ENCODE measurements around the gene PRICKLE1.

The PRICKLE1 gene

GRCh38 chr12:42444192-42444943, 145.2 kb downstream of the PRICKLE1 start:
- DNase-seq: no peak

- no peak for DNase-seq
Measured at GRCh38 chr12:42442888-42443287, 146.7 kb downstream of the PRICKLE1 start.

GRCh38 chr12:42442311-42442759, 147.2 kb downstream of the PRICKLE1 start:
- DNase-seq: no peak

DNA sequence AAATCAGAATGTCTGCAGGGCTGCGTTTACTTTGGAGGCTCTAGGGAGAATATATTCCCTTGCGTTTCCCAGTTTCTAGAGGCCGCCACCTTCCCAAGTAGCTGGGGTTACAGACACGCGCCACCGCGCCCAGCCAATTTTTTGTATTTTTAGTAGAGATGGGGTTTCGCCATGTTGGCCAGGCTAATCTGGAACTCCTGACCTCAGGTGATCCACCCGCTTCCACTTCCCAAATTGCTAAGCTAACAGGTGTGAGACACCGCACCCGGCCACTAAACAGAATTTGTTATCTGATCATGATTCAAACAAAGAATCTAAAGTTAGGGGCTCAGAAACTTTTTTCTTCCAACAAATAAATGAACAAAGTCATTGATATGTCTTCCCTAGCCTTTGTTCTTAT, 148.9 kb downstream of the PRICKLE1 start:
- no peak for DNase-seq

DNA sequence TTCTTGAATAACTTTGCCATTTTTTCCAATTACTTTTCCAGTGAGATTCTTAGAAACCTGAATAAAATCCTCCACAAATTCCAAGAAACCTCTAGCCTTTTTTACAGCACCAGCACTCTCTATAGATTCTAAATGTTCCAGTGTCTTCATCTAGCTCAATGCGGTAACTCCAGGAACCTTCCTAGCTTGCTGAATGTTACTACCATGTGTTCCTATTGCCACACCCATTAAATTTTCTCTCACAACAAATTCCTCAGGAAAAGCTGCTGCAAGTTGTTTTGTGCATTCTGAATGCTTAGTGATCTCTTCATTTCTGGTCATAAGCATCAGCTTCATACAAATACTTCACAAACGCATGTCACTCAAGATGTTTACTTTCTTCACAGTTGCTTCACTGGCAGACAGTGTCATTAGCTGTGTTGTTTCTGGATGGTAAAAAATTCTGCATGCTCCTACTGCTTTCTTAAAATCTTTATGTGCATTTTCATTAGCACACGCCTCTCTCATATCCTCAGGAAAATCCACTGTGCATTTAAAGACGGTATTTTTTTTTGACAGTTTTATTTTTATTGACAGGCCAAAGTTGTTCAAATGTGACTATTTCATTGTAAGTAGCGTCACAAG, 156.9 kb downstream of the PRICKLE1 start:
- DNase-seq: no peak

DNA sequence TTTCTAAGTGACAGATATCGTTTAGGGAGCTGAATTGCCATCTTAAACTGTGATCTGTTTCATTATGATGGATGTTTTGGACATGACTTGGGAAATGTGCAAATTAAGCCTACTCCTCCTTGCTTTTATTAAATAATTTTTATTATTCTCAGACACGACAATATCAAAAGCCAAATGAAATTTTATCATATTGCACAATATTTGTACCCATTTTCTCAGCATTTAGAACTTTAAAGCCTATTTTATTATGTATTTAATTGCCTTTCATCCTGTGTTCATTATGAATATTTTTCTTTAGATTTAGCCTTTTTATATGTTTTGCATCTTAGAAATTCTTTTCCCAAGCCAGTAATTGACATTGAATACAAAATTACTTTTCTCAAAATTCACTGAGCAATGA, 160.7 kb downstream of the PRICKLE1 start:
- no peak for DNase-seq

DNA sequence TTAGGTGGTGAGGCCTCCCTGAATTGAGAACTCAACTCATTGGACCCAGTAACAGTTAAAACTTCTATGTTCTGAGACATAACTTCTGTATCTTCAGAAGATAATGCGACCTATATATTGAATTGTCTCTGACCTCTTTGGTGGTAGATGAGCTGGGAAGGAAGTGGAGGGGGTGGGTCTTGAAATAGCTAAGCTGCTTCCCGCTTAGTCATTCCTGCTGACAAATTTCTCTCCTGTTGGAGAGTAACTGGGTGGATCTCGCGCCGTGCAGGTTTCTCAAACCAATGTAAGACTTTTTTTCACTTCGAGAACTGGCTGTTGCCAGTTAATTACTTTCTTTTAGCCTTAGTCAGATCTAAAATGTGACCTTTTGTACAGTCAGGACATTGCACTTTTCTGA, 162.8 kb downstream of the PRICKLE1 start:
- no peak for DNase-seq

GRCh38 chr12:42422785-42423184, 166.8 kb downstream of the PRICKLE1 start:
- DNase-seq: no peak

GRCh38 chr12:42421844-42422779, 167.4 kb downstream of the PRICKLE1 start:
- DNase-seq: no peak

DNA sequence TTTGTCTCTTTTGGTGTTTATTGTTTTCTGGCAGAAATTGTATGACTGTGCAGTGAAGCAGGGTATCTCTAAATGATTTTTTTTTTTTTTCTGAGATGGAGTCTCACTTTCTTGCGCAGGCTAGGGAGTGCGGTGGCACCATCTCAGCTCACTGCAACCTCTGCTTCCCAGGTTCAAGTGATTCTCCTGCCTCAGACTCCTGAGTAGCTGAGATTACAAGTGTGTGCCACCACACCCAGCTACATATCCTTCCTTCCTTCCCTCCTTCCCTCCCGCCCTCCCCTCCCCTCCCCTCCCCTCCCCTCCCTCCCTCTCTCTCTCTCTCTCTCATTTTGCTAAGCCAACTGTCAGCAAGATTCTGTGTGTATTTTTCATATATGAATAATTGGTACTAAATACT, 169.2 kb downstream of the PRICKLE1 start:
- DNase-seq: no peak

- no peak for DNase-seq
Measured at GRCh38 chr12:42410340-42410739, 179.2 kb downstream of the PRICKLE1 start.

DNA sequence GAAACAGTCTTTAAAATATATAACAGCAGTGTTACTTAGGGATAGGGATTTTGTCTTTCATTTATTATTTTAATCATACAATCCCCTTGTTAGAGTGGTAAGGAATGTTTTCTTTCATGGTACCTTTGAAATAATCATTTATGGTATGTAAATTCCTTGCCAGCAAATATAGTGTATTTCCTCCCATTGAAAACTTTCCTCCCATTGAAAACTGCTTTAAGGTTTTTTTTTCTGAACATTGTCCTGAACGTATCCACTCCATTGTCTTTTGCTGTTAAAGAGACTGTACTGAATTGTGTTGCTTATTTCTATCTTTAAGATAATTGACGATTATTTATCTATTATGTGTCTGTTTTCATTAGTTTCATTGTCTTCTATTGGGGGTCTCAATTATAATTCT, 180.1 kb downstream of the PRICKLE1 start:
- DNase-seq: no peak

DNA sequence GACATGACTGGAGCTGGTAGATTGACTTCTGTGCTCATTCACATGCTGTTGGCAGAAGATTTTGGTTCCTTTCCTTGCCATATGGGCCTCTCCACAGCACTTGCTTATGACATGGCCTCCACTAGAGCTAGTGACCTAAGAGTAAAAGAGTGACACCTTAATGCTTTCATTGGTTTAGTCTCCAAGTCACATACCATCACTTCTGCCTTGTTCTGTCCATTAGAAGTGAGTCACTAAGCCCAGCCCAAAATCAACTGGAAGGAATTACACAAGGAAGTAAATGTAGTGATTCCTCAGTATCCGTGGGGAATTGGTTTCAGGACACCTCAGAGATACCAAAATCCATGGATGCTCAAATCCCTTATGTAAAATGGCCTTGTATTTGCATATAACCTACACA, 182.2 kb downstream of the PRICKLE1 start:
- DNase-seq: no peak

All from AML-193 (cell line).